ENCODE data around the gene BTBD19. TPM values are rescaled to one million over a fixed set of nuclear protein-coding genes. Genes with fewer than 3 reads are reported as not detected.
"Not testable (repeated sequence)": the region's sequence is repeated elsewhere in the genome, so short reads cannot be mapped to it uniquely, and the experiment has no call there.

Gene BTBD19
- polyA plus RNA-seq, 4 donors = 10.0 to 11.4 (median 10.6) TPM

GRCh38 chr1:44807364-44808062, 810 bp upstream of the BTBD19 start:
- DNase-seq (ENCODE audit: low read depth in 4 of 4, low spot score in 3 of 4) = peak in 2 of 4 donors; percentile 86 to 90

DNA sequence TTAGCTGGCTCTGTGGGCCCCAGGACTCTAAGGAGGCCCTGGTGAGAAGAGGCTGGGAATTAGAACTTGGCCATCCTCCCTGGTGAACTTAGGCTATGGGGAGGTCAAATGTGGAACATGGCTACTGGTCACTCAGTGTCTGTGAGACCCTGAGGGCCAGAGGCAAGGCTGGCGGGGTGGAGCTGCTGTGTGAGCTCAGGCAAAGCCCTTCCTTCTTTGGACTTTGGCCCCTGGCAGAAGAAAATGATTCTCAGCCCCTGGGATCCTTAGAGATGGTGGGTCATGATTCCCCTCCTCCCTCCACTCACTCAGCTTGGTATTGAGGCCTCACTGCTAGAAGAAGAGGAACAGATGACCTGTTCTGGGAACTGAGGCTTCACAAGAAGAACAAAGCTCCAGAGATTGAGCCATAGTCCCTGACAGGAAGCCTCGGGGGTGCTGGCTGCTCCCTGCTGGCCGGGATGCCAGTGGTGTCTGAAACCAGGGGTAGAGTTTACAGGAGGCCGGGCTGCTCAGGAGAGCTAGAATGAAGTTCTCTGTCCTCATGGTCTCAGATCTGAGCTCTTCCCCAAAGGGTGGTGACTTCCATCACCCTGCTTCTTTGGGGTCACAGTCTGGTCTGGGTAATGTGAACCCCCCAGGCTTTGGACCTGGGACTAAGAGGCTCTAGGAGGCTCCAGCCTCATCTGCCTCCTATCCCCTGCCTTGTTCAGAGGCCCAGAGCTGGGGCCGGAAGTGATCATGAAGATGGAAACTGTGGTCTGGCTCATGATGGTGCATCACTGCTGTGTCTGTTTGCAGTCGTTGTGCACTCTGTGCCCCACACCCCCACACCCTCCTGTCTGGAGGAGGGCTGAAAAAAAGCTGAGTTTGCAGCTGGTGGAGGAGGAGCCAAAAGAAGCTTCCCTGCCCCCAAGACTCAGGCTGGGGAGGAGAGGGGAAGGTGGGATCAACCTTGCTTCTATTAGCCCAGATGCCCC, 905 bp downstream of the BTBD19 start:
- DNase-seq (ENCODE audit: low read depth in 4 of 4, low spot score in 3 of 4) = no peak

- DNase-seq (ENCODE audit: low read depth in 4 of 4, low spot score in 3 of 4) = no peak
These were observed 1.9 kb downstream of the BTBD19 start for GRCh38 chr1:44810101-44810761.

DNA sequence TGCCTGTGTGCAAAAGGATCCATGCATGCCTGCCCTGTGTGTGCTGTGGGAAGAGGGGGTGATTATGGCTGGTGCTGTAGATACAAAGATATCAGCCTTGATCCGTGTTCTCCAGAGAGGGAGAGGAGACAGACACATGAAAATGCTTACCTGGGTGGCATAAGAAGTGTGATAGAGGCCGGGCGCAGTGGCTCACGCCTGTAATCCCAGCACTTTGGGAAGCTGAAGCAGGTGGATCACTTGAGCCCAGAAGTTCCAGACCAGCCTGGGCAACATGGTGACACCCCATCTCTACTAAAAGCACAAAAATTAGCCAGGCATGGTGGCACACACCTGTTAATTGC, 2.4 kb downstream of the BTBD19 start:
- not testable (repeated sequence) for DNase-seq (ENCODE audit: low read depth in 4 of 4, low spot score in 3 of 4)

GRCh38 chr1:44811234-44811633, 2.9 kb downstream of the BTBD19 start:
- DNase-seq (ENCODE audit: low read depth in 4 of 4, low spot score in 3 of 4) = no peak

DNA sequence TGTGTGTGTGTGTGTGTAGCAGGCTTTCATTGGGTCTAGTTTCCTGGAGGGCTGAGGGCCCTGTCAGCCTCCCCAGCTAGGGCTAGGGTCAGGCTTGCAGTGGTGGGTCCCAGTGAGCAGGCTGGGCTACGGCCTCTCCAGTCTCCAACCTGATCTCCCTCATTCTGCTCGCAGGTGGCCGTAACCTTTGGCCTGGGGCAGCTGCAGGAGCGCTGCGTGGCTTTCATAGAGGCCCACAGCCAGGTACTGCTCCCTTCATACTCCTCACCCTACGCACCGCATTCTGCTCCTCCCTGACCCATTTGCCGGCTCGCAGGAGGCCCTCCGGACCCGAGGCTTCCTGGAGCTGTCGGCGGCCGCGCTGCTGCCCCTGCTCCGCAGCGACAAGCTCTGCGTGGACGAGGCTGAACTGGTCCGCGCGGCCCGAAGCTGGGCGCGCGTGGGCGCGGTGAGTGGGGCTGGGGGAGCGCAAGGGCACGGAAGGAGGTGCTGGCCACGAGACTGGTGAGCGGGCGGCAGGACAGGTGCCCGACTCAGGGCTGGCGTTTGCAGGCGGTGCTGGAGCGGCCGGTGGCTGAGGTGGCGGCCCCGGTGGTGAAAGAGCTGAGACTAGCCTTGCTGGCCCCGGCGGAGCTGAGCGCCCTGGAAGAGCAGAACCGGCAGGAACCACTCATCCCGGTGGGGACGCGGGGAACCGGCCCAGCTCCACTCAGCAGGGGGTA, 4.7 kb downstream of the BTBD19 start:
- DNase-seq (ENCODE audit: low read depth in 4 of 4, low spot score in 3 of 4) = no peak

DNA sequence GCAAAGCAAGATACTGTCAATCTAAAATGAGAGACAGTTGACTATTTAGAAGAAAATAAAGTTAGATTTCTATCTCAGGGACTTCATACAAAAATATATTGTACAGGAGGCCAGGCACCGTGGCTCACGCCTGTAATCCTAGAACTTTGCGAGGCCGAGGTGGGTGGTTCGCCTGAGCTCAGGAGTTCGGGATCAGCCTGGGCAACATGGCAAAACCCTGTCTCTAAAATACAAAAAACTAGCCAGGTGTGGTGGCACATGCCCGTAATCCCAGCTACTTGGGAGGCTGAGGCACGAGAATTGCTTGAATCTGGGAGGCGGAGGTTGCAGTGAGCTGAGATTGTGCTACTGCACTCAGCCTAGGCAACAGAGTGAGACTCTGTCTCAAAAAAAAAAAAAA, 7.6 kb downstream of the BTBD19 start:
- not testable (repeated sequence) for DNase-seq (ENCODE audit: low read depth in 4 of 4, low spot score in 3 of 4)

DNA sequence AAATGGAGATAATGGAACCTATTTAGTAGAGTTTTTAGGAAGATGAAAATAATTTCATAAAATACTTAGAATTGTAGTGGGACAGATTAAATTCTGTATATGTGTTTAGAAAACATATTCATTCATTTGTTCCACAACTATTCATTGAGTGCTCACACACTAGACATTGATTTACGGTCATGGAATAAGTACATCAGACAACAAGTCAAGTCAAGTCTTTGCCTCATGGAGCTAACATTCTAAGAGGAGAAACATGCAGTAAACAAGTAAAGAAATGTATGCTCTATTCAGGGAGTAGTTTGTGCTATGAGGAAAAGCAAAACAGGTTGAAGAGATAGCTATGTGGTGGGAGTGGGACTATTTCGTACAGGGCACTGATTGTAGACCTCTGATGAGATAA, 9.0 kb downstream of the BTBD19 start:
- DNase-seq (ENCODE audit: low read depth in 4 of 4, low spot score in 3 of 4) = no peak

DNA sequence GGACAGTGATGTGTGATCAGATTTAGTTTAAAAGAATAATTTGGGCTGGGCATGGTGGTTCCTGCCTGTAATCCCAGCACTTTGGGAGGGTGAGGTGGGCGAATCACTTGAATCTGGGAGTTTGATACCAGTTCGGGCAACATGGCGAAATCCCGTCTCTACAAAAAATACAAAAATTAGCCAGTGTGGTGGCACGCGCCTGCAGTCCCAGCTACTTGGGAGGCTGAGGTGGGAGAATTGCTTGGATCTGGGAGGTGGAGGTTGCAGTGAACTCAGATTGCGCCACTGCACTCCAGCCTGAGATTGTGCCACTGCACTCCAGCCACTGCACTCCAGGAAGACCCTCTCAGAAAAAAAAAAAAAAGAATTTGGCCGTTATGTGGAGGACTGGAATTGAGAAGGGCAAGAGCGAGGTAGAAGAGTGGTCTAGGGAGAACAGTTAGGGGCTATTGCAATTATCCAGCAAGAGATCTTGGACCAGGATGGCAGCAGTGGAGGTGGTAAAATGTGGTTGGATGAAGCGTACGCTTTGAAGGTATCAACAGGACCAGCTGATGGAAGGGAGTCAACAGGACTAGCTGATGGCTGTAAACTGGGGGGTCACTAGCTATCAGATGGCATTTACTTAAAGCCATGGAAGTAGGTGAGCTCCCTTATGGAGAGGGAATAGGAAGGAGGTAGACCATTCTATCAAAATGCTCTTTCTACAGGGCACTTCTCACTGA, 9.6 kb downstream of the BTBD19 start:
- DNase-seq (ENCODE audit: low read depth in 4 of 4, low spot score in 3 of 4) = no peak

- no peak for DNase-seq (ENCODE audit: low read depth in 4 of 4, low spot score in 3 of 4)
These were observed 10.9 kb downstream of the BTBD19 start for GRCh38 chr1:44819196-44819607.

DNA sequence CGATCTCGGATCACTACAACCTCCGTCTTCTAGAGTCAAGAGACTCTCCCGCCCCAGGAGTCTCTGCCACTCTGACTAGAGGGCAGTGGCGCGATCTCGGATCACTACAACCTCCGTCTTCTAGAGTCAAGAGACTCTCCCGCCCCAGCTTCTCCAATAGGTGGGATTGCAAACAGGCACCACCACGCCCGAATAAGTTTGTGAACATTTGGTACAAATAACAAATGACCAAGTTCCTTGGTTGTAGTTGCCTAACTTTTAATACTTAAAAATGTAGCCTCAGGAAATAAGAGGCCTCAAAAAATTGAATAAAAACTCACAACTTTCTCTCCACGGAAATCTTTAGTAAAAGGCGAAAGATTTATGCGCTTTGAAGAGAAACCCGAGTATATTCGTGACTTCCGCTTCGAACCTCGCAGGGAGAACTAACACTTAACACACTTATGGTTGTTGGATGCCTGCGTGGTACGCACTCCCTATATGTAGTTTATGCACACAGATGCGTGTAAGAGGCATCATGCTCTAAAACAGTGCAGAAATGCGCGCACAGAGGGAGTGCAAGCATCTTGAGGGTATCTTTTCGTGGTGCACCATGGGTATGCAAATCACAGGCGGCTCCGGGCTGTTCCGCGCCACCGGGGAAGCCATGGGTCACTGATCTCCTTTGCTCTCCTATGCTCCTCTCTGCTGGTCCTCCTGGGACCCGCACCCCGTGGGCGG, 11.4 kb downstream of the BTBD19 start:
- DNase-seq (ENCODE audit: low read depth in 4 of 4, low spot score in 3 of 4) = peak in 3 of 4 donors; percentile 80 to 90 (median 86)

- DNase-seq (ENCODE audit: low read depth in 4 of 4, low spot score in 3 of 4) = no peak
These were observed 12.3 kb downstream of the BTBD19 start for GRCh38 chr1:44820328-44821239.

DNA sequence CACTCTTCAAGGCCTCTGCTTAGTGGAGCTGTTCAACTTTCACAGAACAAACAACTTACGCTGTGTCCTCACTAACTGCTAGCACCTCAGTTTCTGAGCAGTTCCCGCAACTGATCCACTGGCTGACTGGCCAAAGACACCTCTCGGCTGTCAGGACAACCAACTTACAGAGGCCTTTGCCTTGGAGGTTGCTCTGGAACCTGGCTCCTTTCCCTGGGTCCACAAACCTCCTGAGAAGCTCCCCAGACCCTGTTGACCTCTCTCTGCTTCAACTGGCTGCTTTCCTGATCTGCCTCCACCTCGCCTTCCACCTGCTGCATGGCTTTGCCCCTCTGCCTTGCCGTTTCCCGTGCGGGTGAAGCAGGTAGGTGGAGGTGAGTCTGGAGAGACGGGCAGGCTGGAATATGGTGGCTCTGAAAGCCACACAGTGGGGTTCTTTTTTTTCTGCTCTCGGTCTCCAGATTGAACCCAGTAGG, 13.0 kb downstream of the BTBD19 start:
- DNase-seq (ENCODE audit: low read depth in 4 of 4, low spot score in 3 of 4) = no peak

DNA sequence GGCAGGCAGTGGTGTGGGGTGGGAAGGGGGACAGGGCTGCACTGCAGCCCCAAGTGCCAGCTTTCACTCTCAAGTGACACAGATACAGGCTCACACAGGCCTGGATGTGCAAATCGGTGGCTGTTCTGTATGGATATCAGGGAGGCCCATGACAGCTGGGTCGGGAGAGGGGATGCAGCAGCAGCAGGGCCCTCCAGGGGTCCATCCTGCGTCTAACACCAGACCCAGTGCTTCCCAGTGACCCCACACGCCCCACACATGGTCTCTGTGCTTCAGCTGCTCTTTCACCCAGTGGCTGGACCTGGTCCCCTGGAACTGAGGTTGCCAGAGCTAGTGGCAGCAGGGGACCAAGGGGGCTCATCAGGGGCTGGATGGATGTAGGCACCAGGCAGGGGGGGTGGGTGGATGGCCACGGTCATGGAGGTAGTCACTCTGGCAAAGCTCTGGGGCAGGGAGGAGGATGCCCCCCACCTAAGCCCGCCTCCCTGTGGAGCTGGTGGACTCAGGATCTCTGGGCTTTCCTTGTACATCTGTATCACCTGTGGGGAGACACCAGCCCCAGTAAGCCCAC, 13.9 kb downstream of the BTBD19 start:
- DNase-seq (ENCODE audit: low read depth in 4 of 4, low spot score in 3 of 4) = no peak

GRCh38 chr1:44822981-44823451, 14.7 kb downstream of the BTBD19 start:
- DNase-seq (ENCODE audit: low read depth in 4 of 4, low spot score in 3 of 4) = no peak

GRCh38 chr1:44824392-44824791, 16.1 kb downstream of the BTBD19 start:
- not testable (repeated sequence) for DNase-seq (ENCODE audit: low read depth in 4 of 4, low spot score in 3 of 4)

GRCh38 chr1:44826375-44827196, 18.3 kb downstream of the BTBD19 start:
- DNase-seq (ENCODE audit: low read depth in 4 of 4, low spot score in 3 of 4) = no peak
